ENCODE data around the gene LCN1. TPM values are rescaled to one million over a fixed set of nuclear protein-coding genes. Genes with fewer than 3 reads are reported as not detected.

LCN1 gene
- total and polyA plus RNA-seq, 2 of the 4 experiments (the other 2 are of a cell fraction): not detected

- Histone ChIP-seq H3K4ac (ENCODE audit: low read depth, low read length) (no peak overlapping the region), H3K27ac (ENCODE audit: insufficient read depth, low read length) (no peak overlapping the region), H3K4me2 (ENCODE audit: low read depth, low read length) (no peak overlapping the region), H4K5ac (ENCODE audit: low read depth, low read length) (no peak overlapping the region), H3K9me1 (ENCODE audit: insufficient read depth, low read length) (no peaks in the 10 kb centered on the region; the same call in 1 of the 2 replicates), H2AK5ac (ENCODE audit: low read depth, low read length) (no peak overlapping the region), H3K27me3 (ENCODE audit: control insufficient read depth, insufficient read depth, low read length) (no peaks in the 10 kb centered on the region), H4K91ac (ENCODE audit: insufficient read depth, low read depth, low read length) (no peak overlapping the region), H2BK20ac (ENCODE audit: low read depth, low read length) (no peak overlapping the region), H3K4me3 (ENCODE audit: insufficient read depth, low read depth, low read length) (no peak overlapping the region), H4K8ac (ENCODE audit: low read depth in 2 of 2, low read length in 2 of 2) (no peak overlapping the region), H3K9me3 (ENCODE audit: control insufficient read depth, insufficient read depth, low read length) (no peaks in the 10 kb centered on the region), H3K23ac (ENCODE audit: low read depth, low read length) (no peak overlapping the region), H3K18ac (ENCODE audit: low read depth, low read length) (no peak overlapping the region), H2AK9ac (replicated peaks; ENCODE audit: low read depth, low read length, poor library complexity) (no peak overlapping the region), H3K79me1 (ENCODE audit: low read depth in 1 of 2, low read length in 2 of 2) (peaks cover 14 to 15% of the 10 kb centered on the region in 2 experiments; a peak in 2 of 4 replicates), H2BK5ac (ENCODE audit: low read depth, low read length, poor library complexity, severe bottlenecking) (no peak overlapping the region), H3K4me1 (ENCODE audit: control insufficient read depth, insufficient read depth, low read length) (peaks cover 4% of the 10 kb centered on the region; the same call in 1 of the 2 replicates), H2BK120ac (ENCODE audit: low read depth, low read length) (no peak overlapping the region), H3K56ac (ENCODE audit: extremely low read depth, insufficient read depth, low read length) (no peak overlapping the region), H3K14ac (replicated peaks; ENCODE audit: low read depth, low read length) (no peak overlapping the region), H2AFZ (replicated peaks; ENCODE audit: low read length, poor library complexity) (no peak overlapping the region), H2BK15ac (ENCODE audit: low read depth, low read length) (no peak overlapping the region), H3K9ac (ENCODE audit: low read depth, low read length) (no peak overlapping the region), H3K36me3 (ENCODE audit: control insufficient read depth, insufficient read depth, low read length) (peaks cover 36% of the 10 kb centered on the region), H4K20me1 (ENCODE audit: insufficient read depth, low read length) (no peaks in the 10 kb centered on the region; the same call in 1 of the 2 replicates)
- dilution Hi-C loops (cut with HindIII; ENCODE audit: low sequenced_read_pairs, unreplicated experiment) (no loop called here), intact Hi-C loops (cut with micrococcal nuclease) (no loop called here), in situ Hi-C loops (cut with MboI; ENCODE audit: low sequenced_read_pairs) (no loop called here)
- POLR2A ChIA-PET (ENCODE audit: unreplicated experiment): interaction anchor here (0.6 kb wide), 1 partner anchor 474 kb away, joined by 10 read pairs; no protein-coding TSS in a partner anchor
- DNase-seq (no peak), ATAC-seq (ENCODE audit: low read depth) (no peak)
- 88% methylated on average over 11 of the region's 25 CpGs; no CpG with 5 or more reads in 1 of the 2 experiments for WGBS, 2 experiments (ENCODE audit: extremely low coverage in 2 of 2, insufficient read length in 1 of 2)
- TF ChIP-seq SMC3 (IDR thresholded peaks at IDR 0.05; ENCODE audit: low read depth, low read length) (no peak), MAFK (IDR thresholded peaks at IDR 0.05; ENCODE audit: low read depth, low read length) (no peak), CEBPB (IDR thresholded peaks at IDR 0.05; ENCODE audit: low read depth, low read length) (no peak), CTCF (conservative IDR thresholded peaks at IDR 0.05; ENCODE audit: low read depth, low read length) (no peak), MXI1 (IDR thresholded peaks at IDR 0.05; ENCODE audit: borderline replicate concordance, low read depth, low read length) (no peak), USF2 (IDR thresholded peaks at IDR 0.05; ENCODE audit: low read depth, low read length) (no peak), MAZ (IDR thresholded peaks at IDR 0.05; ENCODE audit: borderline replicate concordance, low read depth, low read length) (no peak), BHLHE40 (IDR thresholded peaks at IDR 0.05; ENCODE audit: low read depth, low read length) (no peak), RAD21 (IDR thresholded peaks at IDR 0.05; ENCODE audit: low read length) (no peak), POLR2A (IDR thresholded peaks at IDR 0.05; ENCODE audit: low read depth, low read length) (no peak), RCOR1 (IDR thresholded peaks at IDR 0.05; ENCODE audit: insufficient replicate concordance, low read length) (no peak), RFX5 (IDR thresholded peaks at IDR 0.05; ENCODE audit: low read depth, low read length) (no peak), FOS (IDR thresholded peaks at IDR 0.05; ENCODE audit: low read depth, low read length) (no peak), NFE2L2 (IDR thresholded peaks at IDR 0.05; ENCODE audit: low read depth, low read length) (no peak), CHD1 (IDR thresholded peaks at IDR 0.05; ENCODE audit: low read depth, low read length) (no peak), ELK1 (IDR thresholded peaks at IDR 0.05; ENCODE audit: borderline replicate concordance, low read depth, low read length) (no peak)
- CTCF ChIA-PET: no interaction called here
- BruUV-seq (replicated peaks): no TSS peak
Observed at GRCh38 chr9:135485385-135485784, 35.9 kb upstream of the LCN1 start.

Measured in IMR-90 (cell line).